Activated naive CD8-positive, alpha-beta T cell (primary cell): Measurements from ENCODE around the gene SLC36A4.
A peak's percentile ranks its signal among the peaks of the same experiment; 100 is the strongest.
"Not testable (repeated sequence)": the region's sequence is repeated elsewhere in the genome, so short reads cannot be mapped to it uniquely, and the experiment has no call there.

Source experiments
- H3K27ac Mint-ChIP-seq: one replicate; pipeline ENCODE4 v1.8.0; 2021; ENCODE audit warnings: mixed read lengths
- H3K27me3 Mint-ChIP-seq: one replicate; pipeline ENCODE4 v1.8.0; 2021; ENCODE audit warnings: mixed read lengths
- H3K36me3 Mint-ChIP-seq: one replicate; pipeline ENCODE4 v1.8.0; 2021; ENCODE audit warnings: mixed read lengths
- H3K4me1 Mint-ChIP-seq: one replicate; pipeline ENCODE4 v1.8.0; 2021; ENCODE audit warnings: low read depth, mixed read lengths
- H3K4me3 Mint-ChIP-seq: one replicate; pipeline ENCODE4 v1.8.0; 2021; ENCODE audit warnings: mild to moderate bottlenecking, mixed read lengths
- H3K9me3 Mint-ChIP-seq: one replicate; pipeline ENCODE4 v1.8.0; 2021; ENCODE audit warnings: low read depth, mixed read lengths

The SLC36A4 gene

DNA sequence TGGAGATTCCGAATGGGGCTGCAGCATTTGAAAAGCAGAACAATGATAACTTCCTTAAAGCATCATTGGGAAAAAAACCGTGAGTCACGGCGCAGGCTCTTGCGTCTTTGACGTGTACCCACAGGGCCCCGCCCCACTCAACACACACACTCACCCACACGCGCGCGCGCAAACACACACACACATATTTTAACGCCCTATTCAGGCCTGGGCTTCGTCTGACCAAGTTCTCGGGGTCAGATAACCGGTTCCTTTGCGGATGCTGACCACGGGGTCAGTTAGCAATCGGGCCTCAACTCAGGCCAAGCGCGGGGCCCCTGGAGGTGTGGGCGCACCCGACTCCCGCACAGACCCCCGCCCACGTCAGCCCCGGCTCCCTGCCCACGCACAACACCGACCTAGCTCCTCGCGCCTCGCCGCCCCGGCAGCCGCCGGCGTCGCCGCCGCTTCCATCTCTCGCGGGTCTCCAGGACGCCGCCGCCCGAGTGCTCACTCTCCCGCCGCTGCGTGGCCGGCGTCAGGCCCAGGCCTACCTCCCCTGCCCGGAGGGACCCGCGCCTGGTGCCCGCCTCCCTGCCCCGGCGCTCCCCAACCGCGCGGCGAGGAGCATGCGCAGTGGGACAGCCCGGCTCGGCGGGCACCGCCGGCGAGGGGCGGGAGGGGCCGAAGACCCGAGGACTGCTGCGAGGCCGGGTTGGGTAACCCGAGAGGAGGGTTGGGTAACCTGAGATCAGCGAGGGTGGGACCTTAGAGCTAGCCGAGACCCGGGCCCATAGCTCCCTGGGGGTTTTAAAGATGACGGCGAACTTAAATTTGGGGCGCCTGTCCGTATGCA lies at the start of gene SLC36A4:
Gene SLC36A4 (minus strand): TSS at position 612 of the 835 bp plus-strand sequence. CDS start 159 bp downstream, at position 453.
- Mint-ChIP-seq H3K27me3 (peaks cover 1% of the 10 kb centered on the region), H3K36me3 (no peaks in the 10 kb centered on the region), H3K4me1 (peaks cover 23% of the 10 kb centered on the region), H3K9me3 (no peaks in the 10 kb centered on the region), H3K4me3 (peak within 1 kb of the TSS; percentile 96), H3K27ac (peak within 1 kb of the TSS; percentile 91)

DNA sequence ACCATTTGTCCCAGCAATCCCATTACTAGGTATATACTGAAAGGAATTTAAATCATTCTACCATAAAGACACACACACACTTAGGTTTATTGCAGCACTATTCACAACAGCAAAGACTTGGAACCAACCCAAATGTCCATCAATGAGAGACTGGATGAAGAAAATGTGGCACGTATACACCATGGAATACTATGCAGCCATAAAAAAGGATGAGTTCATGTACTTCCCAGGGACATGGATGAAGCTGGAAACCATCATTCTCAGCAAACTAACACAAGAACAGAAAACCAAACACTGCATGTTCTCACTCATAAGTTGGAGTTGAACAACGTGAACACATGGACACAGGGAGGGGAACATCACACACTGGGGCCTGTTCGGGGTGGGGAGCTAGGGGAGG lies 49.0 kb upstream of the SLC36A4 start:
- H3K27ac Mint-ChIP-seq, H3K4me3 Mint-ChIP-seq, H3K9me3 Mint-ChIP-seq, H3K4me1 Mint-ChIP-seq, H3K36me3 Mint-ChIP-seq: not testable (repeated sequence)
- peaks cover 16% of the 10 kb centered on the region for H3K27me3 Mint-ChIP-seq

DNA sequence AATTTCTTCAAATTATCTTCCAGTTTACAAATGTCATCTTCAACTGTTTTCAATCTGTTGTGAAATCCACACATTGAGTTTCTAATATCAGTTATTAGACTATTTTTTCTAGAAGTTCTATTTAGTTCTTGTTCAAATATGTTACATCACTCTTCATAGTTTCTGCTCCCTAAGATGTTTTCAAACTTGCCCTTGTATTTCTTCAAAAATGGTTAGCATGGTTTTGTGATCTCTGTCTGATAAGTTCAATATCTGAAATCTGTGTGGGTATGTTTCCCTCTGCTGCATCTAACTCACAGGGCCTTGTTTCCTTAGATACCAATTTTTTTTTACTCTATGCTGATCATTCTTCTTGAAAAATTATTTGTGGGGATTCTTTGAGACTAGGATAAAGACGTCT lies 46.2 kb upstream of the SLC36A4 start:
- H3K27me3 Mint-ChIP-seq, result peaks cover 13% of the 10 kb centered on the region
- no peaks in the 10 kb centered on the region for H3K4me1 Mint-ChIP-seq
- no peaks in the 10 kb centered on the region for H3K9me3 Mint-ChIP-seq
- no peaks in the 10 kb centered on the region for H3K36me3 Mint-ChIP-seq
- H3K4me3 Mint-ChIP-seq, result no peak overlapping the region
- H3K27ac Mint-ChIP-seq, result no peak overlapping the region

DNA sequence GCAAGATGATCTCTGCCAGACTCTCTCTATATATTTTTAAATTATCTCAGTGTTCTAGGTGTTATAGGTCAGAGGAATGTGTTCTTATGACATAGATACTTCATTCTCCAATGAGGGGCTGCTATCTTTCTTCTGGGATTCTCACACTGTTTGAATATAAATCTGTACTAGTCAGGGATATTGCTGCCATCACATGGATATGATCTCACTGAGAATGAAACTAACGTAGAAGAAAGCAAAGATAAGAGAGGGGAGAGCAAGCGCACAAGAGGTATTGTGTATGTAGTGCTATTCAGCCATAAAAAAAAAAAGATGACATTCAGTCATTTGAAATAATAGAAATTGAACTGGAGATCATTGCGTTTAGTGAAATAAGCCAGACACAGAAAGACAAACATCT lies 42.2 kb upstream of the SLC36A4 start:
- H3K27me3 Mint-ChIP-seq, result peaks cover 15% of the 10 kb centered on the region

DNA sequence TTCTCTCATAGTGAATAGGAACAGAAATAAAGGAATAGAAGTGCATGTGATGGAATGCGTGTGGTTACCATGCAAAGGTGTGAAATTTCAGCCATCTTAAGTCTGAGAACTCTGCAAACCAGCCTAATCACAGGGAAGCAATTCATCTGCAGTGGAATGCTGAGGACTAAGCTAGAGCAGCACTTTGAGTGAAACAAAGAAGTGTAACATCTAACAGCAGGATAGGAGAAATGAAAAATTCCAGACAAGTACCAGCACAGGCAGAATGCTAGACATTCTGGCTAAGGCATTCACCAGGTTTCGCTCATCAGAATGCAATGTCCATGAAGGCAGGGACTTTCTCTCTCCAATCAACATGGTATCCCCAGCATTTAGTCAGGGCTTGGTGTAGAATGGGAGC lies 41.2 kb upstream of the SLC36A4 start:
- H3K9me3 Mint-ChIP-seq, result no peaks in the 10 kb centered on the region
- peaks cover 10% of the 10 kb centered on the region for H3K27me3 Mint-ChIP-seq
- no peak overlapping the region for H3K27ac Mint-ChIP-seq
- H3K4me3 Mint-ChIP-seq, result no peak overlapping the region
- no peaks in the 10 kb centered on the region for H3K36me3 Mint-ChIP-seq
- no peaks in the 10 kb centered on the region for H3K4me1 Mint-ChIP-seq

More for the DNA sequence above, 42.2 kb upstream of the SLC36A4 start:
- Mint-ChIP-seq H3K36me3 (no peaks in the 10 kb centered on the region), H3K27ac (no peak overlapping the region), H3K4me3 (no peak overlapping the region), H3K4me1 (no peaks in the 10 kb centered on the region), H3K9me3 (no peaks in the 10 kb centered on the region)

DNA sequence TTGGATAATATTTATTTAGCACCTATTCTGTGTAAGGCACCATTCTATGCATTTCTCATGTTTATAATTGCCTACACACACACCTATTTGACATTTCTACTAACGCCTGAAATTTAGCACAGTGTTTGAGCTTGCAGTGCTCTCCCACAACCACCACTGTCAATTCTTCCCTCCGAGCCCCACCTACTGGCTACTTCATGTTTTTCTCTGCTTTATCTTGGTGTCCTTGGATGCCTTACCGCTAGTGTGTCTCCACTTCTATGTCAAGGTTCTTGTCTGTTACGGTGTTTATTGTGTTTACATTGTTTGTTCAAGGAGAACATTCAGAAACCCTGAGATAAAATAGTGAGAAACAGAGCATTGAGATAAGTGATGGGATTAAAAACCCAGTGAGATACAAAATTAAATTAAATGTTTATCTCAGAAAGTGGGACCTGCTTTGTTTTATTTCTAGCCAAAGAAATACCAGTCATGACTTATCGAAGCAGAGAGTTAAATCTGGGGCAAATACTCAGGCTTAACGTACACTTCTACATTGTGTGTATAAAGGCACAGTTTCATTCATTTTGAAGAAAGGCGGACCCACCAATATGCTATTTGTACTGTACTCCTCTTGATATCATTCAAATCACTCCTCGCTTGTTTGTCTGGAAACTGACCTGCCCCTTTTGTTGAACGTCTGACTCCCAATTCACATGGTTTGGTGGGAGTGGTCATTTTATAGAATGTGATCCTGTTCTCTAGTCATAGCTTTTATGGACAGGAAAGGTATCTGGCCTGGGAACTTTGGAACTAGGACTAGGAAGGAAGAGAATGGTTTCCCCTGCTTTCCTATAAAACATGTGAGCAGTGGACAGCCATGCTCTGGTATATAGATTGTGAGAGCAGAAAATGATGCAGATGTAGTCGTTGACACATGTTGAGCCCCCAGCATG lies 39.2 kb upstream of the SLC36A4 start:
- no peaks in the 10 kb centered on the region for H3K4me1 Mint-ChIP-seq
- no peaks in the 10 kb centered on the region for H3K9me3 Mint-ChIP-seq
- H3K27me3 Mint-ChIP-seq, result peaks cover 8% of the 10 kb centered on the region
- no peak overlapping the region for H3K27ac Mint-ChIP-seq
- no peaks in the 10 kb centered on the region for H3K36me3 Mint-ChIP-seq
- no peak overlapping the region for H3K4me3 Mint-ChIP-seq

DNA sequence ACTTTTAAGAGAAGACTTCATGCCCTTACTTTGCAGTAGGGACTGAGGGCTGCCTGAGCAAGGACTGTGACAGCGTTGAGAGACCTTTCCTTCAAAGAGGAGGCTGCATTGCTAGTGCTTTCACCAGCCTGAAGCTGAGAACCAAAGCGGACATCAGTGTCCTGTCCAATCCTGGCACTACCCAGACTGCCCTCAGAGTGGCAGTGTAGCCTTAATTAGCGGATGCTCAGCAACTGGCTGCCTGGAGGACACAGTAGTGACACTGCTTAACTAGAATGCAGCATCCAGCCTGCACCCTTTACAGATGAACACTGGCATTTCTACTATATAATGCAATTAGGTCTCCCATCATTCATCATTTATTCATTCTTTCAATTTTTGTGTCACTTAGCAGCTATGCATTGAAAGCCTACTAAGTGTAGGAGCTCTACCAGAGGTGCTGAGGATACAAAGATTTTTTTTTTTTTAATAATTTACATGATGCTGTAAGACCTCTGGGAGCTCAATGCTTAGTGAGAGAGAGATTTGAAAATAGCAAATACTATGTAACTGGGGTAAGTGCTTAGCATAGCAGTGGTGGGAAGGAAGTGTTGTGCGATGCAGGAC lies 36.9 kb upstream of the SLC36A4 start:
- no peaks in the 10 kb centered on the region for H3K4me1 Mint-ChIP-seq
- H3K4me3 Mint-ChIP-seq, result no peak overlapping the region
- H3K36me3 Mint-ChIP-seq, result no peaks in the 10 kb centered on the region
- no peak overlapping the region for H3K27ac Mint-ChIP-seq
- peaks cover 6% of the 10 kb centered on the region for H3K27me3 Mint-ChIP-seq
- no peaks in the 10 kb centered on the region for H3K9me3 Mint-ChIP-seq

DNA sequence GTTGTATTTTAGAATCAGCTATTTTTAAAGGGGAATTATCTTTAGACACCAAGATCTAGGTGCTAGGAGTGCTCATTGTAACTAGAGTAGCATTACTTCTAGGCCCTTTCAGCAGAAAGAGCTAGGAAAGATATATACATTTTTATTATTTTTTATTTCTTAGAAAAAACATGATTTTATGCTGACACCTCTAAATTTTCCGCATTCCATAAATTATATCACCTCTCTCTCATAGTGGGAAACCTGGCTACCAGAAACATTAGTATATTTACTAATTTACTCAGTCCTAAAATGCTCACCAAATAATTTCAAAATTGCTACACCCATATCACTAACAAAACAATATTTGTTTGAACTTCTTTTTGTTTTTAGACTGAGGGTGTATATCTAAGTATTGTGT lies 32.1 kb upstream of the SLC36A4 start:
- H3K36me3 Mint-ChIP-seq, result no peaks in the 10 kb centered on the region
- no peaks in the 10 kb centered on the region for H3K9me3 Mint-ChIP-seq
- no peaks in the 10 kb centered on the region for H3K4me1 Mint-ChIP-seq
- H3K27ac Mint-ChIP-seq, result no peak overlapping the region
- H3K27me3 Mint-ChIP-seq, result peaks cover 1% of the 10 kb centered on the region
- H3K4me3 Mint-ChIP-seq, result no peak overlapping the region

DNA sequence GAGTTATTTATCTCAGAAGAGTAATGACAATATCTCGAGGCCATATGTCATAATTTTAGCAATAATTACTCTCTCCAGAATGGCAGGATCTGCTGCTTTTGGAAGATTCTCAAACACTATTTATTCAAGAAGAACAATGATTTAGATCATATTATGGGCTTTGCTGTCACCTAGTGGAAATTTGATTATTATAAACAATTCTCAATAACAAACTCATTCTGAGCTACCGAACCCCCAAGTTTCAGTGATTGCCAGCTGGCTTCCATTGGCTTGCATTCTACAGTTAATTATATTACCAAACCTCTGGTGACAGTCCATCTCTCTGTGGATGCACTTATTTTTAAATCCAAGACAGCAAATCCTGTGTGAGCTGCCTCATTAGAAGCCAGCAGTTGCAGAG lies 27.9 kb upstream of the SLC36A4 start:
- H3K9me3 Mint-ChIP-seq, result no peaks in the 10 kb centered on the region
- peaks cover 1% of the 10 kb centered on the region for H3K27me3 Mint-ChIP-seq
- H3K4me1 Mint-ChIP-seq, result no peaks in the 10 kb centered on the region
- no peaks in the 10 kb centered on the region for H3K36me3 Mint-ChIP-seq
- H3K4me3 Mint-ChIP-seq, result no peak overlapping the region
- no peak overlapping the region for H3K27ac Mint-ChIP-seq

DNA sequence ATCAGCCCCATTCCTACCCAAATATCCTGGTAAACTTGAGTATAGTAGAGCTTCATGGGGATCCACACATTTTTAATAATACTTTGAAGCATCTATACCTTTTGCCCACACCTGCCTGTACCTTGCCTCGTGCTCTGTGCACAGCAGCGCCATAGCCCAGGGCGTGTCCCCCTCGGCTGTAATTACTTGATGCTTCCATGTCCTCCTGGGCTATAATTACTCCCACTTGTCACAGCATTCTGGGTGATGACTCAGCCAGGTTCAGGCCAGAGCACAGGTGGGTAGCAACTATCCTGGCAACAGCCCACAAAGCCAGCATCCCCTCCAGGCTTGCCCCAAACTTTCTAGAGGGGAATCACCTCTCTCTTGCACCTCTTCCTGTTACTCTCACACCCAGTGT lies 23.7 kb upstream of the SLC36A4 start:
- Mint-ChIP-seq H3K27me3 (peaks cover 12% of the 10 kb centered on the region), H3K36me3 (no peaks in the 10 kb centered on the region), H3K9me3 (no peaks in the 10 kb centered on the region), H3K4me3 (no peak overlapping the region), H3K27ac (no peak overlapping the region), H3K4me1 (no peaks in the 10 kb centered on the region)

DNA sequence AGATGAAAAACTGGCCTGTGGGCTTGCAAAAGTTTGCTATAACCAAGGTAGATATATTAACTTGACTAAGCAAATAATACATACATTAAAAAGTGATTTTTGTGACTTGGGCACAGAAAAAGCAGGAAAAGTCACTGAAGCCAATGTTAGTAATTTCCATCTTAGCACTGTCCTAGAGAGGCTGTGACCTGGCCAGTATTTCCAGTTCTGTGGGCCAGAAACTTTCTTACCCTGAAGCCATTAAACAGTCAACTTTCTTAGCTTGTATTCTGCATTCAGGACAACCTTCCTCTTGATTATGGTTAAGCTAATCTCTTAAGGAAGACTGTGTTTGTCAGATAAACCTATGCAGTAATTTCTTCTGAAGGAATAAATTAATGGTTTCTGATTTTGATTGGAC lies 22.3 kb upstream of the SLC36A4 start:
- Mint-ChIP-seq H3K4me1 (no peaks in the 10 kb centered on the region), H3K9me3 (no peaks in the 10 kb centered on the region), H3K4me3 (no peak overlapping the region), H3K27me3 (peaks cover 10% of the 10 kb centered on the region), H3K27ac (no peak overlapping the region), H3K36me3 (no peaks in the 10 kb centered on the region)

DNA sequence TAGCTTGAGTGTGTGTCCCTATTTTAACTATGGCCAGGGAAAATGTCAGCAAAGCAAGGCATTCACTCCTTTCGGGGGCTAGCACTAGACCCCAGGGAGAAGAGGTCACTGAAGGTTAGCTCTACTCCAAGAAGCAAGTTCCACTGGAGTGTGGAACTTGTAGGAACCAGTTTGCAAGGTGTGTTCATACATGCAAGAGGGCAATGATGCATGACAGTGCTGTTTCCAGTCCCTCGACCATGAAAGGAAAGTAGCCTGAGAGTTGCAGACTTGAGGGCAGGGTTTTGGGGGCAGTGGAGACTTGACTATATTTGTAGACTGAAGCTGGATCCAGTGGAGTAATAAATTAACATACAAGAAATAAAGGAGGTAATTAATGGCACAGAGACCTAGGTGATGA lies 21.6 kb upstream of the SLC36A4 start:
- Mint-ChIP-seq H3K36me3 (no peaks in the 10 kb centered on the region), H3K4me1 (no peaks in the 10 kb centered on the region)

DNA sequence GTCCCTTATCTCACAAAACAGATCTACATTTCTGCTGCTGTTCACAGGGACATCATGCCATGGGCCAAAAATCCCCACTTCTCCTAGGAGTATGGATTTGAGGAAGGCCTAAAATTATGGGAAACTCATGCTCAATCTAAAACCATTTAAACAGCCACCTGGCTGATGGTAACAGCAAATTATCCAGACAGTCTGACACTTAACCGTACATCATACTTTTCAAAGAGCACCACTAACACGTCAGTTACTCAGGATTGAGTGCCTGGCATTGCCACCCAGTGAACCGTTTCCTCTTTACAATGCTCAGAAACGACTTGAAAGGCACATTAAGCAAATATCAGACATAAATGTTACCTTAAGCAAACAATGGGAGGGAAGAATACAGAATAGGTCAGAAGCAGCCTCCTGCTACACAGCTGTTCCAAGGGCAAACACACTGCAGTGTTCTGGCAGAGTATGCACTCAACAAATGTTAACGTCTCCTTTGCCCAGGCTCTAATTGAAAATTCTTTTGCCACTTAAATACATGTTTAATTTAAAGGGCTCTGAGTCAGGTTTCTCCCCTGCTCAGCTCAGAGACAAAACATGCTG lies 18.8 kb upstream of the SLC36A4 start:
- Mint-ChIP-seq H3K9me3 (no peaks in the 10 kb centered on the region), H3K4me3 (no peak overlapping the region), H3K27me3 (peaks cover 16% of the 10 kb centered on the region), H3K27ac (no peak overlapping the region), H3K4me1 (no peaks in the 10 kb centered on the region), H3K36me3 (no peaks in the 10 kb centered on the region)

More for the DNA sequence above, 21.6 kb upstream of the SLC36A4 start:
- Mint-ChIP-seq H3K9me3 (no peaks in the 10 kb centered on the region), H3K27ac (no peak overlapping the region), H3K27me3 (peaks cover 13% of the 10 kb centered on the region), H3K4me3 (no peak overlapping the region)

DNA sequence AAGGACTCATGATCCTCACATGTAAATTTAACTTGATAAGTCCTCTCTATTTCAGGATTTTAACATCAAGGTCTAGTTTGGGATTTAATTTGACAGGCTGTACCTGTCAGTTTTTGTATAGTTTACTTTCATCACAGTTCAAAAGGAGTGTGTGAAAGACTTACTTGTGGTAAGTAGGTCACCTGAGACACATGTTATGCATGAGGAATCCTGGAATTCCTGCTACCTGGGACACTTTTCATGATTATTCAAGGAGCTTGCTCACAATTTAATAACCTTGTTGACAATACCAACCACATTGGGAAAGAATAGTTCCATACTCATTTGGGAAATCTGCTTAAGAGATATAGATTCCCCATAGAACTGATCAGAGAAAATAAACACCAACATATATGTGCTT lies 15.8 kb upstream of the SLC36A4 start:
- Mint-ChIP-seq H3K4me3 (no peak overlapping the region), H3K36me3 (peaks cover 3% of the 10 kb centered on the region), H3K27me3 (peaks cover 21% of the 10 kb centered on the region), H3K4me1 (no peaks in the 10 kb centered on the region), H3K27ac (no peak overlapping the region), H3K9me3 (peaks cover 4% of the 10 kb centered on the region)

DNA sequence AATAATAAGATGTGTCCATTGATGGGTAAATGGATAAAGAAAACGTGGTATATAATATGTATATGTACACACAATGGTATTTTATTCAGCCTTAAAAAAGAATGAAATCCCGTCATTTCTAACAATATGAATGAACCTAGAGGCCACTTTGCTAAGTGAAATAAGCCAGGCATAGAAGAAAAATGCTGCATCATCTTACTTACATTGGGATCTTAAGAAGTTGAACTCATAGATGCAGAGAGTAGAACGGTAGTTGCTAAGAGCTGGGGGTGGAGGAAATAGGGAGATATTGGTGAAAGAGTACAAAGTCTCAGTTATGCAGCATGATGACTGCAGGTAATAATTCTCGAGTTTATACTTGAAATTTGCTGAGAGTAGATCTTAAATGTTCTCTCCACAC lies 14.3 kb upstream of the SLC36A4 start:
- H3K4me1 Mint-ChIP-seq, result no peaks in the 10 kb centered on the region
- H3K27ac Mint-ChIP-seq, result no peak overlapping the region
- peaks cover 15% of the 10 kb centered on the region for H3K27me3 Mint-ChIP-seq
- peaks cover 8% of the 10 kb centered on the region for H3K9me3 Mint-ChIP-seq
- peaks cover 6% of the 10 kb centered on the region for H3K36me3 Mint-ChIP-seq
- H3K4me3 Mint-ChIP-seq, result no peak overlapping the region
